IPS-18c (cell line): ENCODE measurements around the gene NDUFAF5.

Experiments used
- H3K4me3 ChIP-seq: 2 replicates; pipeline ENCODE4 v1.7.0; 2013; ENCODE audit warnings: low read depth, mild to moderate bottlenecking, low read length, moderate library complexity; ENCODE audit not compliant: insufficient read depth
- H3K9me3 ChIP-seq: one replicate; pipeline ENCODE4 v1.6.1; 2013; ENCODE audit warnings: mild to moderate bottlenecking, low read length, moderate library complexity; ENCODE audit not compliant: control insufficient read depth, insufficient read depth

The NDUFAF5 gene

GRCh38 chr20:13809373-13809772 lies 24.5 kb downstream of the NDUFAF5 start:
- Histone ChIP-seq H3K4me3 (no peak overlapping the region), H3K9me3 (no peaks in the 10 kb centered on the region)

GRCh38 chr20:13809855-13810254 lies 25.0 kb downstream of the NDUFAF5 start:
- Histone ChIP-seq H3K4me3 (no peak overlapping the region), H3K9me3 (no peaks in the 10 kb centered on the region)

- H3K9me3 ChIP-seq: no peaks in the 10 kb centered on the region
- no peak overlapping the region for H3K4me3 ChIP-seq
These were observed 25.6 kb downstream of the NDUFAF5 start for GRCh38 chr20:13810446-13810845.

- Histone ChIP-seq H3K9me3 (no peaks in the 10 kb centered on the region), H3K4me3 (no peak overlapping the region)
These were observed 29.1 kb downstream of the NDUFAF5 start for GRCh38 chr20:13813910-13814309.

- Histone ChIP-seq H3K9me3 (no peaks in the 10 kb centered on the region), H3K4me3 (no peak overlapping the region)
These were observed 29.8 kb downstream of the NDUFAF5 start for GRCh38 chr20:13814672-13815071.

GRCh38 chr20:13816757-13817156 lies 31.9 kb downstream of the NDUFAF5 start:
- Histone ChIP-seq H3K4me3 (no peak overlapping the region), H3K9me3 (no peaks in the 10 kb centered on the region)

GRCh38 chr20:13817342-13817741 lies 32.5 kb downstream of the NDUFAF5 start:
- Histone ChIP-seq H3K4me3 (no peak overlapping the region), H3K9me3 (no peaks in the 10 kb centered on the region)

GRCh38 chr20:13819885-13820645 lies 35.2 kb downstream of the NDUFAF5 start:
- no peaks in the 10 kb centered on the region for H3K9me3 ChIP-seq
- H3K4me3 ChIP-seq: no peak overlapping the region

GRCh38 chr20:13821876-13822275 lies 37.0 kb downstream of the NDUFAF5 start:
- H3K4me3 ChIP-seq: no peak overlapping the region
- H3K9me3 ChIP-seq: no peaks in the 10 kb centered on the region

- Histone ChIP-seq H3K4me3 (no peak overlapping the region), H3K9me3 (no peaks in the 10 kb centered on the region)
These were observed 37.6 kb downstream of the NDUFAF5 start for GRCh38 chr20:13822459-13822858.

GRCh38 chr20:13824459-13824858 lies 39.6 kb downstream of the NDUFAF5 start:
- Histone ChIP-seq H3K9me3 (peaks cover 2% of the 10 kb centered on the region), H3K4me3 (no peak overlapping the region)

GRCh38 chr20:13825465-13825864 lies 40.6 kb downstream of the NDUFAF5 start:
- Histone ChIP-seq H3K9me3 (peaks cover 2% of the 10 kb centered on the region), H3K4me3 (no peak overlapping the region)

- H3K9me3 ChIP-seq: peaks cover 2% of the 10 kb centered on the region
- no peak overlapping the region for H3K4me3 ChIP-seq
These were observed 46.6 kb downstream of the NDUFAF5 start for GRCh38 chr20:13831476-13831875.

- Histone ChIP-seq H3K9me3 (peaks cover 4% of the 10 kb centered on the region), H3K4me3 (no peak overlapping the region)
These were observed 53.8 kb downstream of the NDUFAF5 start for GRCh38 chr20:13838664-13839063.

GRCh38 chr20:13839421-13840092 lies 54.7 kb downstream of the NDUFAF5 start:
- Histone ChIP-seq H3K9me3 (peaks cover 4% of the 10 kb centered on the region), H3K4me3 (no peak overlapping the region)

- Histone ChIP-seq H3K4me3 (no peak overlapping the region), H3K9me3 (peaks cover 4% of the 10 kb centered on the region)
These were observed 55.3 kb downstream of the NDUFAF5 start for GRCh38 chr20:13840093-13840465.

- no peak overlapping the region for H3K4me3 ChIP-seq
- peaks cover 4% of the 10 kb centered on the region for H3K9me3 ChIP-seq
These were observed 56.4 kb downstream of the NDUFAF5 start for GRCh38 chr20:13841206-13841605.

GRCh38 chr20:13844296-13844695 lies 59.5 kb downstream of the NDUFAF5 start:
- H3K9me3 ChIP-seq: peaks cover 4% of the 10 kb centered on the region
- H3K4me3 ChIP-seq: no peak overlapping the region
